ENCODE measurements around the gene PPP1R16B.

PPP1R16B gene

DNA sequence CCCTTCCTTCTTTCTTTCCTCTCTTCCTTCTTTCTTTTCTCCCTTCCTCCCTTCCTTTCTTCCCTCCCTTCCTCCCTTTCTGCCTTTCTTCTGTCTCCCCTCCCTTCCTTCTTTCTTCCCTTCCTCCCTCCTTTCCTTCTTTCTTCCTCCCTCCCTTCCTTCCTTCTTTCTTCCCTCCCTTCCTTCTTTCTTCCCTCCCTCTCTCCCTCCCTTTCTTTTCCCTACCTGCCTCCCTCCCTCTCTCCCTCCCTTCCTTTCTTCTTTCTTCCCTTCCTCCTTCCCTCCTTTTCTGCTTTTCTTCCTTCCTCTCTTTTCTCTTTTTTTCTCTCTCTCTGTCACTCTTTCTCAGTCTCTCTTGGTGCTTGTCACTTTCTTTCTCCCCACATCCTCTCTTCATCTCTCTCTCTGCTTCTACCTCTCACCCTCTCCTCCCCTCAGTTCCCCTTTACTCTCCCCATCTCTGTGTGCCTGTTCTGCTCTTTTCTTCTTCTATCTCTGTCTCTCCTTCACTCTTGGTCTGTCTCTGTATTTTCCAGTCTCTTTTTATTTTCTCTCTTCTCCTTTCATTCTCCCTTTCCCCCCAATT lies 90.6 kb downstream of the PPP1R16B start:
- no peak for DNase-seq (ENCODE audit: low read depth)

DNA sequence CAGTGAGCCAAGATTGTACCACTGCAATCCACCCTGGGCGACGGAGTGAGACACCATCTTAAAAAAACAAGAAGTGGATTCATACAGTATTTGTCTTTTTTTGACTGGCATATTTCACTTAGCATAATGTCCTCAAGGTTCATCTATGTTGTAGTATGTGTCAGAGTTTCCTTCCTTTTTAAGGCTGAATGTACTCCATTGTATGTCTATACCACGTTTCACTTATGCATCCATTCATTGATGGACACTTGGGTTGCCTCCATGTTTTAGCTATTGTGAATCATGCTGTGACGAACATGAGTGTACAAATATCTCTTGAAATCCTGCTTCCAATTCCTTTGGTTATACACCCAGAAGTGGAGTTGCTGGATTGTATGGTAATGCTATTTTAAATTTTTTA lies 91.8 kb downstream of the PPP1R16B start:
- DNase-seq (ENCODE audit: low read depth) = no peak

DNA sequence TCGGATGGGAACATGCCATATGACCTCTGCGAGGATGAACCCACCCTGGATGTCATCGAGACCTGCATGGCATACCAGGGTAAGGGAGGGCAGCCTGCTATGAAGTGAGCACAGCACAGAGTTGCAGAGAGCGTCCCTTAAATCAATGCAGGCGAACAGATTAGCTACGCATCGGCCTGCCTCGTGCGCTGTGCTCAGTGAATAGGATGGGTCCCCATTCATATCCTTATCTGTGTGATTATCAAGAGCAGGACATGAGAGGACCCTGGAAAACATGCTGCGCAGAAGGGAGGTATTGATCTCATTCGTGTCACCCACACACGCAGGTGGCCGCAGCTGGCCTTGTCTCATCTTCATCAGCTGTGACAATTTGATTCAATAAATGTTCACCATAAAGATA lies 95.1 kb downstream of the PPP1R16B start:
- no peak for DNase-seq (ENCODE audit: low read depth)

DNA sequence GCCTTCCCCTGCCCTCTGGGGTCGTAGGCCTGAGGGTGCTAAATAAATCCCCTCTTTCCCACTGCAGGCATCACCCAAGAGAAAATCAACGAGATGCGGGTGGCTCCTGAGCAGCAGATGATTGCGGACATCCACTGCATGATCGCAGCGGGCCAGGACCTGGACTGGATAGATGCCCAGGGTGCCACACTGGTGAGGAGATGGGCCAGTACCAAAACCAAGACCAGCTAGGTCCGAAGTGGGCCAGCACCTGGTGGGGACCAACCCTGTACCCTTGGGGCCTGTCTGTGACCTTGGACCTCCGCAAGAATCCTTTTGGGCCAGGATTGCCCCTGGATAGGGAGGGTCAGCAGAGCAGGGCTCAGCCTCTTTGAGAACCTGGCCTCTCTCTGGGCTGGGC lies 97.1 kb downstream of the PPP1R16B start:
- DNase-seq (ENCODE audit: low read depth) = no peak

DNA sequence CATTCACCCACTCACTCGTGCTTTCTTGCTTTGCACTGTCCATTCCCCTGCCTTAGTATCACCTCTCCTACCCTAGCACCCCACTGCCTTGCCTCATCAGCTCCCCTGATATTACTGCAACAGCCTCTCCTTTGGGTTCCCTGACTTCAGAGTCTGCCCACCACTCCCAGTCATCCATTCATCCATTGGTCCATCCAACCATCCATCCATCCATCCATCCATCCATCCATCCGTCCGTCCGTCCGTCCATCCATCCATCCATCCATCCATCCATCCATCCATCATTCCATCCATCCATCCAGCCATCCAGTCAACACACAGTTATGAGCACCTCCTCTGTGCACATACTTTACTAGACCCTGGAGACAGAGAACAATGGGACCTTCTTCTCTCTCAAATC lies 97.8 kb downstream of the PPP1R16B start:
- DNase-seq (ENCODE audit: low read depth) = no peak

DNA sequence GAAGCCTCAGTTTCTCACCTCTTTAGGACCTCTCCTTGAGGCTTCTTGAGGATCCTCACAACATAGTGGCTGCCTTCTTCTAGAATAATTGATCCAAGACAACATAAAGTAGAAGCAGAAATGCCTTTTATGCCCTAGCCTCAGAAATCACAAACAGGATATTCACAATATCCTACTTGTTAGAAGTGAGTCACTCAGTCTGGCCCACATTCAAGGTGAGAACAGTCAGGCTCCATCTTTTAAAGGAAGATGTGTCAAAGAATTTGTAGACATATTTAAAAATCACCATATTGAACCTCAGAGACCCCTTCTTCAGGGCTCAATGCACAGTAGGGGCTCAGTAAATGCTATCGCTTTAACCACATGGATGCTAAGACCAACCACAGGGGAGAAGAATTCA lies 99.9 kb downstream of the PPP1R16B start:
- no peak for DNase-seq (ENCODE audit: low read depth)

DNA sequence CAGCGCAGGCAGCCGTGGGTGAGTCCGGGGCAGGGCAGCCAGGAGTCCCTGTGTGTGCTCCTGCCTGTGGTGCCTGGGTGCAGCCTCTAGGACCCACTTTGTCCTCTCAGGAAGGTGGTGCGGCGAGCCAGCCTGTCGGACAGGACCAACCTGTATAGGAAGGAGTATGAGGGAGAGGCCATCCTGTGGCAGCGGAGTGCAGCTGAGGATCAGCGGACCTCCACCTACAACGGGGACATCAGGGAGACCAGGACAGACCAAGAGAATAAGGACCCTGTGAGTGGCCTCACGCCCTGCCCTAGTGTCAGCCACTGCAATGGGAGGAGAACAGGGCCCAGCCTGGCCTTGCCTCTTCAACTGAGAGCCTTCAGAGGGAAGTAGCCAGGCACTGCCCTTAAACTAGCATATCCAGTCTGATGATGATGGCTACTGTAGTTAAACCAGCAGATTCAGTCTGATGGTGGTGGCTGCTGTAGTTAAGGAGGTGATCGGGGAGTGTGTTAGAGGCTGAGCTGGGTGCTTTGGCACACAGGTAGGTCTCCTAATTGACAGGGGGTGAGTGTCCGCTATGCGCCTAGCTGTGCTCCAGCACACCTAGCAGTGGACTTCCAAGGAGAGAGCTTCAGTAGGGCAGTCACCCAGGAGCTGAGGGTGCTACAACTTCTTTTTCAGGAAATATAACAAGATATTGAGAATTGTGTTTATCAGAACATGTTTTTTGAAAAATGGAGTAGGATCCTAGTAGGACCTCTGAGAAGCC lies 102.6 kb downstream of the PPP1R16B start:
- no peak for DNase-seq (ENCODE audit: low read depth)

DNA sequence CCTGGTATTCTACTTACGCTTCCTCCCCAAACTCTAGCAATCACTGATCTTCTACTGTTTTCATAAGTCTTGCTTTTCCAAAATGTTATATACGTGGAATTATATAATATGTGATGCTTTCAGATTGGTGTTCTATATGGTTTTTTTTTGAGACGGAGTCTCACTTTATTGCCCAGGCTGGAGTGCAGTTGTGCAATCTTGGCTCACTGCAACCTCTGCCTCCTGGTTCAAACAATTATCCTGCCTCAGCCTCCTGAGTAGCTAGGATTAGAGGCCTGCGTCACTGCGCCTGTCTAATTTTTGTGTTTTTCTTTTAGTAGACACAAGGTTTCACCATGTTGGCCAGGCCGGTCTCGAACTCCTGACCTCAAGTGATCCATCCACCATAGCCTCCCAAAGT lies 109.9 kb downstream of the PPP1R16B start:
- no peak for DNase-seq (ENCODE audit: low read depth)

DNA sequence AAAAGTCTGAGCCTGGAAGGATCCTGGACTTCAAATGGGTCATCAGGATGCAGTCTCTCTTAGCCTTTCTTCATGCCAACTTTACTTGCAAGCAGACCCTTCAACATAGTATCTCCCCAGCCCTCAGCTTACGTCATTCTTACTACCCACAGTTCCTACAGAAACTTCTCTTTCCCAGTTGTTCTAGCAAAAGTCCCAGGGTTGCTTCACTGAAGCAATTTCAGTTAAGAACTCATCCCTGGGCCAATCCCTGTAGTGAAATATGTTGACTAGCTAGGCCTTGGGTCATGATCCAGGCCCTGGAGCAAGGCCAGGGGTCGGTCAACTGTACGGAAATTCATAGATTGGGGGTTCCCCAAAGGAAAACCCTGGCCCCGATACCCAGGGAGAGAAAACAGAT lies 112.2 kb downstream of the PPP1R16B start:
- no peak for DNase-seq (ENCODE audit: low read depth)

DNA sequence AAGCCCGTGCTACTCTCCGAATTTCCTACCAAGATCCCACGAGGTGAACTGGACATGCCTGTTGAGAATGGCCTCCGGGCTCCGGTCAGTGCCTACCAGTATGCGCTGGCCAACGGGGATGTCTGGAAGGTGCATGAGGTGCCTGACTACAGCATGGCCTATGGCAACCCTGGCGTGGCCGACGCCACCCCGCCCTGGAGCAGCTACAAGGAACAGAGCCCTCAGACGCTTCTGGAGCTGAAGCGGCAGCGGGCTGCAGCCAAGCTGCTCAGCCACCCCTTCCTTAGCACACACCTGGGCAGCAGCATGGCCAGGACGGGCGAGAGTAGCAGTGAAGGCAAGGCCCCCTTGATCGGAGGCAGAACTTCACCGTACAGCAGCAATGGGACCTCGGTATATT lies 112.7 kb downstream of the PPP1R16B start:
- DNase-seq (ENCODE audit: low read depth) = no peak

DNA sequence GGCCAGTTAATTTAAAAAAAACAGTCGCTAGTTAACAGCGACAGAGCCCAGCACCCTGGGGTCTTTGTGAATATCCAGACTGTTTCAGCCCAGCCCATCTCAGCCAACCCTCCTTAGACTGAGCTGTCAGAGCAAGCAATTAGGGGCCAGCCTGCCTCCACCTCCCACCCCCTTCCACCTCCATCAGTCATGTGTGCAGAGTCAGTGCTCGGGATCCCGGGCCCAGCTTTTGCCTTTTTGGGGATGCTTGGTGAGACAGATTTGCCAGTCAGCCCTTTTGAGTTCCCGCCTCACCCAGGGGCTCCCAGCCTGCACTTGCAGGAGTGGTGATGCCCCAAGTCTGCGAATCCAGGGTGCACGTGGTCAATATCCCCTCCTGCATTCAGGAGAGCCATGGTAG lies 114.2 kb downstream of the PPP1R16B start:
- no peak for DNase-seq (ENCODE audit: low read depth)

DNA sequence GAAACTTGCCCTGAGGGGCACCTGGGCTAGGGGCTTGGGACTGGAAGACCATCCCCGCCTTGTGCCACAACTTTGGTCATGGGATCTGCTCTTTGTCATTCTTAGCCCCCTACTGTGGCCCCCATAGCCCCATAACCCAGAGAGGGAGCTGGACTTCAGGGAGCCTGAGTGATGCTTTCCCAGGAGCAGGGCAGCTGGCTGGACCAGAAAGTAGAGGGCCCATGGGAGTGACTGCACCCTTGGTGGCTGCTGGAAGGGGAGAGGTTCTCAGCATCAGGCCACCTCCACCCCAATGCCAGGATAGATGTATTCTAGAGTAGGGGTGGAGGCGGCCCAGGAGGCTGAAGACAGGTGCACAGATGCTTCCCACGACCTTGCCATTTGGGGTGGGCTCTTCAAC lies 114.9 kb downstream of the PPP1R16B start:
- no peak for DNase-seq (ENCODE audit: low read depth)

DNA sequence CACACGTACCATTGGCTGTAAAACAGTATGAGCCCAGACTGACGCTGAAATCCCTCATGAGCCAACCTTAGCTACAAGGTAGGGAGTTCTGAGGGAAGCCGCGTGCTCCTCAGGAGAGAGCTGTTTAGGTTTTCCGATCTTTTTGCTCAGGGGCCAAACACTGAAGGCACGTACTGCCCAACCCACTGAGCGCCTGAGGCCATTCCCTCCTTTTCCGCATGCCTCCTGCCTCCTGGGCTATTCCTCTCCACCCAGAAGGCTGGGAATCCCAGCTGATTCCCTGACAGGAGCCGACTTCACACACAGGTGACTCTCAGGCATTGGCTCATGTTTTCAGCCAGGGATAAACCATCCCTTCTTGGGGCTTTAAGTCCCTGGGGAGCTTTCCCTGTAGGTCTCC lies 115.4 kb downstream of the PPP1R16B start:
- DNase-seq (ENCODE audit: low read depth) = no peak

DNA sequence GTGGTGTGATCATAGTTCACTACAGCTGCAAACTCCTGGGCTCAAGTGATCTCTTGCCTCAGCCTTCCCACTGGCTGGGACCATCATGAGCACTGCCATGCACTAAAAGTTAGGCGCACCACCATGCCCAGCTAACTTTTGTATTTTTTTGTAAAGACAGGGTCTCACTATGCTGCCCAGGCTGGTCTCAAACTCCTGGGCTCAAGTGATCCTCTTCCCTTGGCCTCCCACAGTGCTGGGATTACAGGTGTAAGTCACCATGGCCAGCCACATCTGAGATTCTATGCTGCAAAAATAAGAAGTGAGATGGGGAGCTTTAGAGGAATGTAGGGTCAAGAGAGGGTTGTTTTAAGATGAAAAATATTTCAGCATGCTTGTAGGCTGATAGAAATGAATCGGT lies 119.2 kb downstream of the PPP1R16B start:
- no peak for DNase-seq (ENCODE audit: low read depth)

DNA sequence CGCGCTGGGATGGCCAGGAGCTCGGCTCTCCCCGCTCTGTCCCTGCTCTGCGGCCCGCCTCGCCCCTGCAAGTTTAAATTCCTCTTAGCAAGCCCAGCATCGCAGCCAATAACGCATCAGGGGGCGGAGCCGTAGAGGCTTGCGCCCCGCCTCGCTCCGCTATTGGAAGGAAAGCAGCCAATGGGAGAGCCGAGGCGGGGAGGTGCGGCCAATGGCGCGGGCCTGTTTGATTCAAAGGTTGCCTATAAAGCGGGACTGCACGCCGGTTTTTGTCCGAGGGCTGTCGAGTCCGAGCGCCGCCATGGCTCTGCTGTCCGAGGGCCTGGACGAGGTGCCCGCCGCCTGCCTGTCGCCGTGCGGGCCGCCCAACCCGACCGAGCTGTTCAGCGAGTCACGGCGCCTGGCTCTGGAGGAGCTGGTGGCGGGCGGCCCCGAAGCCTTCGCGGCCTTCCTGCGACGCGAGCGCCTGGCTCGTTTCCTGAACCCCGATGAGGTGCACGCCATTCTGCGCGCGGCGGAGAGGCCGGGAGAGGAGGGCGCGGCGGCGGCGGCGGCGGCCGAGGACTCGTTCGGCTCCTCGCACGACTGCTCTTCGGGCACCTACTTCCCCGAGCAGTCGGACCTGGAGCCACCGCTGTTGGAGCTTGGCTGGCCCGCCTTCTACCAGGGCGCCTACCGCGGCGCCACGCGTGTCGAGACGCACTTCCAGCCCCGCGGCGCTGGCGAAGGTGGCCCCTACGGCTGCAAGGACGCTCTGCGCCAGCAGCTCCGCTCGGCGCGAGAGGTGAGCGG lies 120.8 kb downstream of the PPP1R16B start, which contains the start of gene FAM83D:
TSS of gene FAM83D (plus strand) at position 276 of the 792 bp plus-strand sequence. CDS start at position 302, 26 bp downstream.
- DNase-seq (ENCODE audit: low read depth) = peak; percentile 84

DNA sequence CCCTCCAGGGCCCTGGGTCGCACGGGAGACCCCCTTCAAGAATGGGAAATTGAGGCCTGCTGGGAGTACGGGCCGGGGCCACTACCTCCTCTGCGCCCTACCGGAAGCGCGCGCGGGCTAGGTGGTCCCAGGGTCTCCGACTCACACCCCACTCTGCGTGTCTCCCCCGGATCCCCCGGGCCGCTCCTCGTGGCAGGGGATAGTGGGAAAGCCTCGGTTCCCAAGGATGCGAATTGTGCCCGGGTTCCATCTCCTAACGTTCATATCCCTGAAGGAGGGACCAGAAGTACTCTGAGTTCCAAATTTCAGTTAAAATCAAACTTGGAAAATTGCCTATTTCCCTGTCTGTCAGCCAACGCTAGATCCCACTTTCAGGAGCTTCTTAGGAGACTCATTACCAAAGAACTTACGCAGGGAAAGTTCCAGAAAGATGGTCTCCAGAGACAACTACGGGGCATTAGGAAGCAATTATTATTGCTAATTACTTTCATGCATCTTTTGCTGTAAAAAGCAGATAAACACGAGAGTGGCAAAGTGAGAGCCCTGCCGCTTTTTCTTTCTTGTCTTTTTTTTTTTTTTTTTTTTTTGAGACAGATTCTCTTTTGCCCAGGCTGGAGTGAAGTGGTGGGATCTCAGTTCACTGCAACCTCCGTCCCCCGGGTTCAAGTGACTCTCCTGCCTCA lies 121.6 kb downstream of the PPP1R16B start:
- DNase-seq (ENCODE audit: low read depth) = no peak

DNA sequence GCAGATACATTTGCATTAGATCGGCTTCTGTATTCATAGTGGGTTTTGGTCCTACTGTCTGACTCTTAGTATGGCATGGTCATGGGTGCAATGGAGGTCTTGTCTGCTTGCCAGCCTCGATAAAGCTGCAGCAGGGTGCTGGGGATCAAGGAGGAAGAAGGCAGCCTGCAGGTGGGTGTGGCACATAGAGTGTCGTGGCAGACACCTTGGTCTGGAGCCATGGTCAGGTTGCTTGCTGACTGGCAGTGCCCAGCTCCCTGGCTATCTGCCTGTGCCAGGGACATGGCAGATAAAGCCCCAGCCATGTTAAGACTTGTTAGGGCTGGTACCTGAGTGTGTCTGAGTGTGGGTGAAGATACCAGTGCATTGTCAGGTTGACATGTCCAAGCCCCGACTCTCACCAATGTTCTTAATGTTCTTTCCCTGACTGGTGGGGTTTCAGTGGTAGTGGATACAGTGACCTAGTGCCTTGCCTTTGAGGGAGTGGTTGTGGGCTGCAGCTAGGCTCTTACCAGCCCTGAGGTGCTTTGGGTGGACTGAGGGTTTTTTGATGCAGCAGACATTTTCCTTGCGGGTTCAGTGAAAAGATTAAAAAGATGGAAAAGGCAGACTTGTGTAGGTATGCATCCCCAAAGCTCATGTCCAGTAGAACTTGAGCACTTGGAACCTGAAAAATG lies 122.5 kb downstream of the PPP1R16B start:
- DNase-seq (ENCODE audit: low read depth) = no peak

DNA sequence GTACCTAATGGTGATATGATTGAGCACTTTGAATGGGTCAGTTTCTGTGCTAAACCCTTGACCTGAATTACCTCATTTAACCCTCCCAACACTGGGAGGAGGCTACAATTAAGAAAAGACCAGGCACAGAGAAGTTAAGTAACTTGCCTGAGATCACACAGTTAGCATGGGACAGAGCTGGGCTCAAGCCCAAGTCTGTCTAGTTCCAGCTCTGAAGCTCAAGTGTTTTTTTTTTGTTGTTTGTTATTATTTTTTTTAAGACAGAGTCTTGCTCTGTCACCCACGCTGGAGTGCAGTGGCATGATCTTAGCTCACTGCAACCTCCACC lies 124.7 kb downstream of the PPP1R16B start:
- DNase-seq (ENCODE audit: low read depth) = no peak

DNA sequence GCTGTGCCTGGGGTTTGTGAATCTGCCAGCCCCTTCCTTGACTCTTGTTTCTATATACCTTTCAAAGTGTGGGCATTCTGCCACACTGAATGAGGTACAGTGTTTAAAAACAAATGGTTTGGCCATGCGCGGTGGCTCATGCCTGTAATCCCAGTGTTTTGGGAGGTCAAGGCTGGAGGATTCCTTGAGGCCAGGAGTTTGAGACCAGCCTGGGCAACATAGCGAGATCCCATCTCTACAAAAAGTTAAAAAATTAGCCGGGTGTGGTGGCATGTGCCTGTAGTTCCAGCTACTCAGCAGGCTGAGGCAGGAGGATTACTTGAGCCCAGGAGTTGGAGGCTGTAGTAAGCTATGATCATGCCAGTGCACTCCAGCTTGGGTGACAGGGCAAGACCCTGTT lies 126.5 kb downstream of the PPP1R16B start:
- DNase-seq (ENCODE audit: low read depth) = no peak

DNA sequence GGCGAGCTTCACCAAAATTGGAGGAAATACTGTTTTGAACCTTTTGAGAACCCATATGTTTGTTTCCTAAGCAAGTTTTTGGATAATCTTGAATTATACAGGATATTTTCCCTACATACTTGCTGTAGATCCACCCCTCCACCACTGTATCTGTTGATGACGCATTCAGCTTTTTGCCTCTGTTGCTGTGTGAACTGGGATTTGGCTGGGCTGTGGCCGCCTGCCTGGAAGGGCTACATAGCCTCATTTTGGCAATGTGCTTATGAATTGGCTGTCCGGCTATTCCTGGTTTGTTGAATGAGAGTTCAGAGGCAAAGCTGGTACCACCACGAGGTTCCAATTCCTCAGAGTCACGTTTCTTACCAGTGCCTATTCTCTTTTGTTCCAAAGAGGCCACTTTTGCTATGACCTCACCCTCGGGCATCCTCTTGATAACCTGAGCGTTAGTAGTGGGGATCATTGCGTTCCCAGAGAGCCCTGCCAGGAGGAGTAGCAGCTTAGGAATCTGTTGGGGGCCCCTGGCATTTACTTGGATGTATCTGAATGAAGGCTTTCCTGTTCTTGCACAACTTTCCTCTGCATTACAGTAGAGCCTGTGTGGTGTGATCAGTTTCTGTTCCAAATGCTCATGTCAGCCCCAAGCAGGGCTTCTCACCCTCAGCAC lies 127.1 kb downstream of the PPP1R16B start:
- DNase-seq (ENCODE audit: low read depth) = no peak

DNA sequence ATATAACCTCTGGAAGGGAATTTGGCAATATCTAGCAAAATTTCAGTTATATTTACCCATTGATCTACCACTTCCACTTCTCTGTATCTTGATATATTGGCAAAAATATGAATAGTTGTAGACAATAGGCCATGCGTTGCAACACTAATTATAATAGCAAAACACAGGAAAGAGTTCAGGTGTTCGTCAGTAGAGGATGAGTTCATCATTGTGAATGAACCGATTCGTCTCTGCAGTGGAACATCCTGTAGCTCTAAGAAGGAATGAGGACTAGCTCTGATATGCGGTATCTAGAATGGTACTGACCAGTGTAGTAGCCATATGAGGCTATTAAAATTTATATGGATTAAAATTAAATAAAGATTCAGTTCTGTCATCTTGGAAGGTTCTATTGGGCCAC lies 129.0 kb downstream of the PPP1R16B start:
- no peak for DNase-seq (ENCODE audit: low read depth)

DNA sequence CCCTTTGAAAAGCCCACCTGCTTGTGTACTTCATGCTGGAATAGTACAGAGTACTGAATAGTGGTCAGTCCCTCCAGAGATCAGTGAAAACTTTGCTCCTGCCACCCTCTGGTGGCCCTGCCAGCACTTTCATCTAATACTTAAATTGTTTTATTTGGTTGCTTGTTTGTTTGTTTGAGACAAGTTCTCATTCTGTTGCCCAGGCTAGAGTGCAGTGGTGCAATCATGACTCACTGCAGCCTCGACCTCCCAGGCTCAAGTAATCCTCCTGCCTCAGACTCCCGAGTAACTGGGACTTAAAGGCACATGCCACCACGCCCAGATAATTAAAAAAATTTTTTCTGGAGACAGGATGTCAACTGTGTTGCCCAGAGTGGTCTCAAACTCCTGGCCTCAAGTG lies 129.8 kb downstream of the PPP1R16B start:
- no peak for DNase-seq (ENCODE audit: low read depth)
